HG03378 (cell line): ENCODE measurements around the gene NHLH1.

Experiments
- ATAC-seq: cut with Tn5 transposase; IDR thresholded peaks from one replicate; pipeline ENCODE4 v1.9.1; 2021; ENCODE audit warnings: mild to moderate bottlenecking, moderate library complexity; ENCODE audit not compliant: unreplicated experiment

The NHLH1 gene

GRCh38 chr1:160366731-160367515 is at the start of gene NHLH1:
NHLH1 (plus strand) TSS chr1:160367071; CDS start chr1:160370732, 3,661 bp downstream.
- ATAC-seq, result no peak

GRCh38 chr1:160322831-160323230 is 44.0 kb upstream of the NHLH1 start:
- no peak for ATAC-seq

- ATAC-seq, result no peak
Measured at GRCh38 chr1:160325252-160325651, 41.6 kb upstream of the NHLH1 start.

- ATAC-seq, result no peak
Measured at GRCh38 chr1:160326418-160326817, 40.5 kb upstream of the NHLH1 start.

- ATAC-seq, result no peak
Measured at GRCh38 chr1:160328184-160328583, 38.7 kb upstream of the NHLH1 start.

- ATAC-seq, result no peak
Measured at GRCh38 chr1:160330119-160330518, 36.8 kb upstream of the NHLH1 start.

GRCh38 chr1:160332516-160332915 is 34.4 kb upstream of the NHLH1 start:
- ATAC-seq, result no peak

GRCh38 chr1:160338580-160338979 is 28.3 kb upstream of the NHLH1 start:
- ATAC-seq, result no peak

GRCh38 chr1:160340146-160340545 is 26.7 kb upstream of the NHLH1 start:
- no peak for ATAC-seq

GRCh38 chr1:160340866-160341265 is 26.0 kb upstream of the NHLH1 start:
- no peak for ATAC-seq

- no peak for ATAC-seq
Measured at GRCh38 chr1:160342526-160342925, 24.3 kb upstream of the NHLH1 start.

GRCh38 chr1:160342953-160343869 is 23.7 kb upstream of the NHLH1 start, which contains the start of the genes COPA and NCSTN:
COPA (minus strand) TSS chr1:160343250; CDS start chr1:160343170, 80 bp downstream.
NCSTN (plus strand) TSS chr1:160343383; CDS start chr1:160343397, 14 bp downstream.
- peak; percentile 79 for ATAC-seq

- no peak for ATAC-seq
Measured at GRCh38 chr1:160344241-160344640, 22.6 kb upstream of the NHLH1 start.

GRCh38 chr1:160344936-160345335 is 21.9 kb upstream of the NHLH1 start:
- ATAC-seq, result no peak

- ATAC-seq, result no peak
Measured at GRCh38 chr1:160346463-160346862, 20.4 kb upstream of the NHLH1 start.

- ATAC-seq, result no peak
Measured at GRCh38 chr1:160346958-160347357, 19.9 kb upstream of the NHLH1 start.

GRCh38 chr1:160351629-160352028 is 15.2 kb upstream of the NHLH1 start:
- ATAC-seq, result no peak

- ATAC-seq, result no peak
Measured at GRCh38 chr1:160352555-160352954, 14.3 kb upstream of the NHLH1 start.

- ATAC-seq, result no peak
Measured at GRCh38 chr1:160353223-160353622, 13.6 kb upstream of the NHLH1 start.

- no peak for ATAC-seq
Measured at GRCh38 chr1:160354388-160354985, 12.4 kb upstream of the NHLH1 start.

- no peak for ATAC-seq
Measured at GRCh38 chr1:160357286-160358002, 9.4 kb upstream of the NHLH1 start.
